A673 (cell line): Measurements from ENCODE around the gene KLHL42. TPM values are rescaled to one million over a fixed set of nuclear protein-coding genes. Genes with fewer than 3 reads are reported as not detected.

Experiments
- BruUV-seq: library from RNA; stranded (reverse); fragments of 400-500 nt; replicated peaks from 2 replicates; lab custom pipeline; 2021; lab: Mats Ljungman, UMichigan
- CTCF ChIA-PET: fragments of 300-600 bp; sonication (Branson Sonifier 250); formaldehyde crosslinking; loops from one replicate; lab custom pipeline; 2022; ENCODE audit warnings: antibody characterized with exemption; lab: Charles Lee
- POLR2A ChIA-PET: fragments of 300-600 bp; sonication (Branson Sonifier 250); formaldehyde crosslinking; loops from one replicate; lab custom pipeline; 2022; ENCODE audit warnings: antibody characterized with exemption; ENCODE audit not compliant: low non-redundant PET; lab: Charles Lee
- DNase-seq: peaks from one replicate; pipeline ENCODE4 v3.0.0-alpha.2; 2015; ENCODE audit warnings: low spot score
- H3K27ac ChIP-seq: fragments of 200-600 bp; sonication (generic); 2 replicates; pipeline ENCODE4 v1.5.1; 2016; ENCODE audit warnings: mixed run types, low read depth, mild to moderate bottlenecking, mixed read lengths, antibody characterized with exemption, low read length; ENCODE audit not compliant: poor library complexity, severe bottlenecking
- H3K27me3 ChIP-seq: fragments of 200-600 bp; sonication (generic); replicated peaks from 2 replicates; pipeline ENCODE4 v1.6.1; 2017; ENCODE audit warnings: mixed run types, low read depth, mild to moderate bottlenecking, mixed read lengths, antibody characterized with exemption, low read length; ENCODE audit not compliant: insufficient read depth, poor library complexity
- H3K36me3 ChIP-seq: fragments of 200-600 bp; sonication (generic); 2 replicates; pipeline ENCODE4 v1.6.1; 2016; ENCODE audit warnings: mixed run types, mild to moderate bottlenecking, mixed read lengths, antibody characterized with exemption, low read length; ENCODE audit not compliant: insufficient read depth, poor library complexity, severe bottlenecking
- H3K4me1 ChIP-seq: fragments of 200-600 bp; sonication (generic); 2 replicates; pipeline ENCODE4 v1.6.1; 2017; ENCODE audit warnings: mixed run types, mild to moderate bottlenecking, mixed read lengths, antibody characterized with exemption, low read length; ENCODE audit not compliant: insufficient read depth, poor library complexity, severe bottlenecking
- H3K4me3 ChIP-seq: fragments of 200-600 bp; sonication (generic); 2 replicates; pipeline ENCODE4 v1.5.1; 2016; ENCODE audit warnings: low read depth, mixed run types, mild to moderate bottlenecking, mixed read lengths, low read length; ENCODE audit not compliant: poor library complexity, severe bottlenecking
- H3K9me3 ChIP-seq: fragments of 200-600 bp; sonication (generic); 2 replicates; pipeline ENCODE4 v1.6.1; 2016; ENCODE audit warnings: mixed run types, low read depth, mild to moderate bottlenecking, mixed read lengths, antibody characterized with exemption, low read length; ENCODE audit not compliant: poor library complexity, severe bottlenecking
- EZH2 ChIP-seq: fragments of 200-600 bp; sonication (generic); IDR thresholded peaks from 2 replicates; pipeline ENCODE4 v1.6.1; 2017; ENCODE audit warnings: borderline replicate concordance, low read depth, mild to moderate bottlenecking, mixed read lengths, antibody characterized with exemption, low read length; ENCODE audit not compliant: poor library complexity, severe bottlenecking
- intact Hi-C: fragments of 100-400 bp; cut with micrococcal nuclease; formaldehyde crosslinking; loops from one replicate; pipeline ENCODE4 v1.10.0; 2022; ENCODE audit not compliant: unreplicated experiment
- total RNA-seq: library from RNA; stranded (reverse); gene quantifications from 2 replicates; pipeline ENCODE4 v1.2.3, GENCODE V29; 2021
- TF ChIP-seq, protein P1 (sequence below): fragments of 300-800, 200-600 bp; sonication (generic); conservative IDR thresholded peaks from 2 replicates; pipeline ENCODE4 v1.5.1; 2017; ENCODE audit warnings: low read depth, mild to moderate bottlenecking, antibody characterized with exemption, low read length, moderate library complexity, mixed read lengths

Gene KLHL42
- total RNA-seq, 1 experiment from 2014 or later, result 32.4 TPM

DNA sequence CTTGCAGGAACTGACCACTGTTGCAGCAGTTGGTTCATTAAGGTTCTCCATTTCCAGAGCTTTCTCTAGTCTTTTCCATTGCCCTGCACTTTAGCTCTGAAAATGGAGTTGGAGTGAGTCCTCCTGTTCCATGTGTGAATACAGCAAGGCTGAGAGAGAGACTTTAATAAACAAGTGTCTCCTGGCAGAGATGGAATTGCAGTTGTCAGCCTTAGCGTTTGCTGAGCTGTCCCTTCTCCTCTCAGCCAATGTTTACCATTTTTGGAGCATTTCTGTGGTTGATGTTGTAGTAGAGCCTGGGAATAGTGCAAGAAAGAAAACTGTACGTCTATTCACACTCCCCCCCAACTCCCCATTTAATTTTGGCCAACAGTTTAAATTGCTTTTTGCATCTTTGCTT, 7.5 kb downstream of the KLHL42 start:
- no peak for TF ChIP-seq EZH2
- TF ChIP-seq, protein P1, sequence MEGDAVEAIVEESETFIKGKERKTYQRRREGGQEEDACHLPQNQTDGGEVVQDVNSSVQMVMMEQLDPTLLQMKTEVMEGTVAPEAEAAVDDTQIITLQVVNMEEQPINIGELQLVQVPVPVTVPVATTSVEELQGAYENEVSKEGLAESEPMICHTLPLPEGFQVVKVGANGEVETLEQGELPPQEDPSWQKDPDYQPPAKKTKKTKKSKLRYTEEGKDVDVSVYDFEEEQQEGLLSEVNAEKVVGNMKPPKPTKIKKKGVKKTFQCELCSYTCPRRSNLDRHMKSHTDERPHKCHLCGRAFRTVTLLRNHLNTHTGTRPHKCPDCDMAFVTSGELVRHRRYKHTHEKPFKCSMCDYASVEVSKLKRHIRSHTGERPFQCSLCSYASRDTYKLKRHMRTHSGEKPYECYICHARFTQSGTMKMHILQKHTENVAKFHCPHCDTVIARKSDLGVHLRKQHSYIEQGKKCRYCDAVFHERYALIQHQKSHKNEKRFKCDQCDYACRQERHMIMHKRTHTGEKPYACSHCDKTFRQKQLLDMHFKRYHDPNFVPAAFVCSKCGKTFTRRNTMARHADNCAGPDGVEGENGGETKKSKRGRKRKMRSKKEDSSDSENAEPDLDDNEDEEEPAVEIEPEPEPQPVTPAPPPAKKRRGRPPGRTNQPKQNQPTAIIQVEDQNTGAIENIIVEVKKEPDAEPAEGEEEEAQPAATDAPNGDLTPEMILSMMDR, result no peak
- CTCF ChIA-PET, result no interaction called here
- no TSS peak for BruUV-seq
- H3K4me3 ChIP-seq, result no peak overlapping the region
- DNase-seq, result no peak
- H3K36me3 ChIP-seq, result peaks cover 3% of the 10 kb centered on the region
- peaks cover 22% of the 10 kb centered on the region for H3K4me1 ChIP-seq
- POLR2A ChIA-PET, result interaction anchor here (0.6 to 0.7 kb wide), 2 partner anchors 343 to 1144 kb away, joined by 4 to 10 read pairs; no protein-coding TSS in a partner anchor
- no peak overlapping the region for H3K27ac ChIP-seq
- no peaks in the 10 kb centered on the region for H3K27me3 ChIP-seq
- intact Hi-C loops, result no loop called here
- H3K9me3 ChIP-seq, result no peaks in the 10 kb centered on the region

DNA sequence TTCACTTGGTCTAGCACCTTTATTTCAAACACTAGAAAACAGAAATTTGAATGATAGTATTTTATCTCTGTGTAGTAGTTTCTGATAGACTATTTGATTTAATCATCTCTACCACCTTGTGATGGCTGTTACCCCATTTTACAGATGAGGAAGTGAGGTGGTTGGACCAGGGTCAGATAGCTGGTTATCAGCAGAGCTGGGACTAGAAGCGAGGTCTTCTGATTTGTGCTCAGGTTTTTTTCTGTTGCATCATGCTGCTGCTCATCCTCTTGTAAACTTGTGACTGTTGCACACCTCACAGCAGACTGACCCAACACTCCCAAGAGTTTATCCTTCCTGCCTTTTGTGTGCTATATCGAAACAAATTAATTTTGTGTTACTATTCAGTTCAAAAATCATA, 10.1 kb downstream of the KLHL42 start:
- POLR2A ChIA-PET, result no interaction called here
- no TSS peak for BruUV-seq
- CTCF ChIA-PET, result no interaction called here
- no peaks in the 10 kb centered on the region for H3K27me3 ChIP-seq
- intact Hi-C loops, result no loop called here
- no peak for DNase-seq
- H3K4me1 ChIP-seq, result peaks cover 13% of the 10 kb centered on the region
- H3K27ac ChIP-seq, result no peak overlapping the region
- H3K9me3 ChIP-seq, result no peaks in the 10 kb centered on the region
- H3K36me3 ChIP-seq, result peaks cover 24% of the 10 kb centered on the region
- no peak for TF ChIP-seq EZH2
- TF ChIP-seq, protein P1, result no peak
- no peak overlapping the region for H3K4me3 ChIP-seq

DNA sequence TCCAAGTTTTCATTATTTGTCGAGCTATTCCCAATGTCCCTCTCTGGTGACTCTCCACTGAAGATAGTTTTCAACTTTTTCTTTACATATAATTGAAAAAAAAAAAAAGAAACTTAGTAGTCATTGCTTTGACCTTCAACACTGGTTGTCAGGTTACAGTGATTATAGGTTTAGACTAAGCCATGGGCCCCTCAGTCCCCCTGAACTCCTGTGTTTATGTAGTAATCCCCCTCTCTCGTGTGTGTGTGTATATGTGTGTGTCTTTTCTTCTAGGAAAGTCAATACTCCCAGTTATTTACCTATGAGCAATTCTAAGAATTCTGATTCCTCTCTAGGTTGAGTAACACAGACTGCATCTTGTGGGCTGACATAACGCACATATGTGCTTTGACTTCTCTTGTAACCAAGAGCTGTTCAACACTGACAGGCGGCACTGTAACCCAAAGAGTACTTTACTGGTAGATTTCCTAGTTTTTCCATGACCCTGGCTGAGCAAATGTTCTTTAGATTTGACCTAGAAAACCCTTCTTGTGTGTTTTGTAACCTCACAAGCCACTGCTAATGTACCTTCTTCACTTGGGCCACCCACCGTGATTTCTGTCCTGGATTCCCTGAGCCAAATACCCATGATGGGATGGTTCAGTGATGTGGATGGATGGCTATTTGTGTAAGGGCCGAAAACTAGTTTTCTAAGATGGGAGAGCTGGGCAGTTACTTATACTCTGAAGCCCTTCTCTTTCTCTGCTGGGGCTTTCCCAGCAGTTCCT, 15.0 kb downstream of the KLHL42 start:
- no peaks in the 10 kb centered on the region for H3K4me1 ChIP-seq
- intact Hi-C loops, result no loop called here
- no peaks in the 10 kb centered on the region for H3K27me3 ChIP-seq
- DNase-seq, result no peak
- no TSS peak for BruUV-seq
- peaks cover 56% of the 10 kb centered on the region for H3K36me3 ChIP-seq
- ChIA-PET CTCF (no interaction called here), POLR2A (no interaction called here)
- H3K4me3 ChIP-seq, result no peak overlapping the region
- TF ChIP-seq EZH2, result no peak
- TF ChIP-seq, protein P1, result no peak
- H3K9me3 ChIP-seq, result no peaks in the 10 kb centered on the region
- no peak overlapping the region for H3K27ac ChIP-seq
